Astrocyte (in vitro differentiated cells and primary cell): Measurements from ENCODE around the gene JAKMIP1.

Experiments used
- CTCF ChIP-seq: IDR thresholded peaks from 2 replicates; pipeline ENCODE4 v1.5.1; 2011; ENCODE audit warnings: low read depth, mild to moderate bottlenecking, inconsistent platforms, low read length, moderate library complexity; ENCODE audit not compliant: insufficient read depth
- EZH2 ChIP-seq: IDR thresholded peaks from 2 replicates; pipeline ENCODE4 v1.6.1; 2012; ENCODE audit warnings: mild to moderate bottlenecking, low read length, inconsistent platforms; ENCODE audit not compliant: insufficient read depth

- TF ChIP-seq CTCF = no peak
- TF ChIP-seq EZH2 = no peak
Measured at GRCh38 chr4:6092971-6093370, 107.4 kb downstream of the JAKMIP1 start.
